Activated T-helper 17 cell treated with anti-CD3 and anti-CD28 coated beads, Interleukin-2, amount 50 U/mL, for 72 hours (primary cell): ENCODE results near the gene ZGRF1. TPM values are rescaled to one million over a fixed set of nuclear protein-coding genes. Genes with fewer than 3 reads are reported as not detected.
"Not testable (repeated sequence)": the region's sequence is repeated elsewhere in the genome, so short reads cannot be mapped to it uniquely, and the experiment has no call there.

Experiments used
- ATAC-seq: fragments of 150-1000 bp; cut with Tn5 transposase; replicated peaks from 2 replicates; pipeline ENCODE4 v1.10.0; 2021; ENCODE audit warnings: mild to moderate bottlenecking, moderate library complexity
- H3K27ac Mint-ChIP-seq: one replicate; pipeline ENCODE4 v1.8.0; 2022; ENCODE audit warnings: mixed read lengths
- H3K27me3 Mint-ChIP-seq: one replicate; pipeline ENCODE4 v1.8.0; 2022; ENCODE audit warnings: mixed read lengths
- H3K36me3 Mint-ChIP-seq: one replicate; pipeline ENCODE4 v1.8.0; 2022; ENCODE audit warnings: low read depth, mild to moderate bottlenecking, mixed read lengths
- H3K4me1 Mint-ChIP-seq: one replicate; pipeline ENCODE4 v1.8.0; 2022; ENCODE audit warnings: mixed read lengths
- H3K4me3 Mint-ChIP-seq: one replicate; pipeline ENCODE4 v1.8.0; 2022; ENCODE audit warnings: mild to moderate bottlenecking, mixed read lengths
- H3K9me3 Mint-ChIP-seq: one replicate; pipeline ENCODE4 v1.8.0; 2022; ENCODE audit warnings: mixed read lengths
- total RNA-seq, 2 donors: library from RNA; stranded (reverse); gene quantifications; one replicate each; pipeline ENCODE4 v1.2.3, GENCODE V29; 2022

Gene ZGRF1
- total RNA-seq, 2 donors from 2014 or later, result 40.4 to 41.9 TPM

DNA sequence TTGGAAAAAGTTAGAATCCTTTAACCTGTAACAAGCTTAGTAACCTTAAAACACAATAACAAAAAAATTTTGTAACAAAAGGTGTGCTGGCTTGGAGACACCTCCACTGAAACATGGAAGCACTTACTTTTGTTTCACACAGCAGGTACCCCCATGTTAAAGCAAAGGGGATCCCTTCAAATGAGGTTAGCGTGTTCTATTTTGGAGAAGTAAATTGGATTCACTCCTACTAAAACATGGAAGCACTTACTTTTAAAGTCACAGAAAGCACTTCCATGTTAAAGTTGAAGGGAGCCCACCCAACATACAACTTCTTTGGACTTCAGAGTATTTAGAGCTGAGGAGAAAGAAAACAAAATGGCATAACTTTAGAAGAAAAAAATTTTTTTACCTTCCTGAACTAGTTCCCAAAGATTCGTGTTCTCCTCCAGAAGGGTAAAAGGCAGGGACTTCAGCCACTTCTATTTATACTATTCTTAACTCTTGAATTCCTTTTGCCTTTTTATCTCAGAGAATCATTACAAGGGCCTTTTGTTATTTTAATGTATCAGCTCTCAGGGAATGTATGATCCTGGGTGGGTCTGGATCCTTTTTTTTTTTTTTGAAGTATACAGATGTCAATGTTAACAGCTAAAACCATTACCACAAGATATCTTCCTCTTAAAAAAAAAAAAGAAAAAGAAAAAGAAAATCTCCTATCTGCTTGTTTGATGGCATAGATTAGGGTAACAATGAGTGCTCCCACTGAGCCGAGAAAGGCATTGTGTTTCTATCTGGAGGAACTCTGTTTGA lies 11.8 kb upstream of the ZGRF1 start:
- Mint-ChIP-seq H3K4me3 (no peak overlapping the region), H3K27ac (no peak overlapping the region), H3K9me3 (no peaks in the 10 kb centered on the region), H3K27me3 (no peaks in the 10 kb centered on the region), H3K4me1 (no peaks in the 10 kb centered on the region), H3K36me3 (peaks cover 96% of the 10 kb centered on the region)
- ATAC-seq, result no peak

DNA sequence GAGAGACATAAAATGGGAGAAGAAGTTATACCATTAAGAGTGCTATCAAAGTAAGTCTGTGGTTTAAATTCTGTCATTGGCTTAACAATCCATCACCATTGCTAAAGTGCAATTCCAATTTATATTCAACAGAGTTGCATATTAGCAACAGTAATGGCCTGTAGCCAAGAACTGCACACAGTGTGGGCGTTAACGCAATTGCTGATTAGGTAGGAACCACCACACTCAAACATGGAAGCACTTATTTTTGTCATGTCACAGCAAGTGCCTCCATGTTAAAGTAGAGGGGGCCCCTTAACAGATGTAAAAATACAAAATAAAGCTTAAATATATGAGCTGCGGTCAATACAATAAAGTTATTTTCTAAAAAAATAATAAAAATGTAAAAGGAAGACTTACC lies 11.1 kb upstream of the ZGRF1 start:
- Mint-ChIP-seq H3K27me3 (no peaks in the 10 kb centered on the region), H3K9me3 (no peaks in the 10 kb centered on the region), H3K27ac (no peak overlapping the region), H3K36me3 (peaks cover 96% of the 10 kb centered on the region), H3K4me1 (peaks cover 4% of the 10 kb centered on the region), H3K4me3 (no peak overlapping the region)
- ATAC-seq, result no peak

- ATAC-seq, result no peak
- Mint-ChIP-seq H3K4me1 (peaks cover 7% of the 10 kb centered on the region), H3K4me3 (no peak overlapping the region), H3K27me3 (no peaks in the 10 kb centered on the region), H3K9me3 (no peaks in the 10 kb centered on the region), H3K36me3 (peaks cover 89% of the 10 kb centered on the region), H3K27ac (no peak overlapping the region)
Observed at GRCh38 chr4:112646632-112647537, 10.2 kb upstream of the ZGRF1 start.

GRCh38 chr4:112645541-112646329 lies 9.0 kb upstream of the ZGRF1 start:
- H3K9me3 Mint-ChIP-seq, result no peaks in the 10 kb centered on the region
- no peaks in the 10 kb centered on the region for H3K27me3 Mint-ChIP-seq
- H3K4me3 Mint-ChIP-seq, result no peak overlapping the region
- ATAC-seq, result no peak
- H3K27ac Mint-ChIP-seq, result no peak overlapping the region
- H3K4me1 Mint-ChIP-seq, result peaks cover 17% of the 10 kb centered on the region
- H3K36me3 Mint-ChIP-seq, result peaks cover 89% of the 10 kb centered on the region

DNA sequence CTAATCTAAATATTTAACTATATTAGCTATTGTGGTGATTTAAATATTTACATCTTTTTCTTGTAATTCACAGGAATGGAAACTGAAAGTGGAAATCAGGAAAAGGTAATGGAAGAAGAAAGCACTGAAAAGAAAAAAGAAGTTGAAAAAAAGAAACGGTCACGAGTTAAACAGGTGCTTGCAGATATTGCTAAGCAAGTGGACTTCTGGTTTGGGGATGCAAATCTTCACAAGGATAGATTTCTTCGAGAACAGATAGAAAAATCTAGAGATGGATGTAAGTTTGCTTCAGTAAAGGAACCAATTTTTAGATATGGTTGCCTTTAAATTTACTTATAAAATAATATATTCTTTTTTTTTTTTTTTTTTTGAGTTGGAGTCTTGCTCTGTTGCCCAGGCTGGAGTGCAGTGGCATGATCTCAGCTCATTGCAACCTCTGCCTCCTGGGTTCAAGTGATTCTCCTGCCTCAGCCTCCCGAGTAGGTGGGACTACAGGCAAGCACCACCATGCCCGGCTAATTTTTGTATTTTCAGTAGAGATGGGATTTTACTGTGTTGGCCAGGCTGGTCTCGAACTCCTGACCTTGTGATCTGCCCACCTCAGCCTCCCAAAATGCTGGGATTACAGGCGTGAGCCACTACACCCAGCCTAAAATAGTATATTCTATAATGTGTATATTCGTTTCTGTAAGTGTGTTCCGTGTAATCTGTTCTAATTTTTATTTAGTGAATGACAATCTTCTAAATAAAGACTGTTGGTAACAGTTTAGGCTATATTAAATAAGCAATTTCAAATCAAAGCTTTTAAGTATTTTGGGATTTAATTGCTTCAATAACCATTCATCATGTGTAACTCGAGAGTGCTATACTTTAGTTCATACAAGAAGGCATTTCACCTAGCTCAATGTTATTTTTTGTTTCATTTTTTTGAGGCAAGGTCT lies 8.2 kb upstream of the ZGRF1 start:
- peaks cover 21% of the 10 kb centered on the region for H3K4me1 Mint-ChIP-seq
- not testable (repeated sequence) for H3K27me3 Mint-ChIP-seq, ATAC-seq, H3K9me3 Mint-ChIP-seq, H3K27ac Mint-ChIP-seq, H3K4me3 Mint-ChIP-seq
- peaks cover 86% of the 10 kb centered on the region for H3K36me3 Mint-ChIP-seq

GRCh38 chr4:112642526-112642925 lies 5.8 kb upstream of the ZGRF1 start:
- ATAC-seq, result no peak
- Mint-ChIP-seq H3K4me3 (no peak overlapping the region), H3K27ac (no peak overlapping the region), H3K4me1 (peaks cover 24% of the 10 kb centered on the region), H3K36me3 (peaks cover 77% of the 10 kb centered on the region), H3K9me3 (no peaks in the 10 kb centered on the region), H3K27me3 (no peaks in the 10 kb centered on the region)

GRCh38 chr4:112637552-112637866 lies 800 bp upstream of the ZGRF1 start:
- Mint-ChIP-seq H3K27ac (no peak overlapping the region), H3K4me1 (peaks cover 20% of the 10 kb centered on the region), H3K9me3 (no peaks in the 10 kb centered on the region), H3K4me3 (no peak overlapping the region), H3K27me3 (no peaks in the 10 kb centered on the region), H3K36me3 (peaks cover 29% of the 10 kb centered on the region)
- ATAC-seq, result no peak

DNA sequence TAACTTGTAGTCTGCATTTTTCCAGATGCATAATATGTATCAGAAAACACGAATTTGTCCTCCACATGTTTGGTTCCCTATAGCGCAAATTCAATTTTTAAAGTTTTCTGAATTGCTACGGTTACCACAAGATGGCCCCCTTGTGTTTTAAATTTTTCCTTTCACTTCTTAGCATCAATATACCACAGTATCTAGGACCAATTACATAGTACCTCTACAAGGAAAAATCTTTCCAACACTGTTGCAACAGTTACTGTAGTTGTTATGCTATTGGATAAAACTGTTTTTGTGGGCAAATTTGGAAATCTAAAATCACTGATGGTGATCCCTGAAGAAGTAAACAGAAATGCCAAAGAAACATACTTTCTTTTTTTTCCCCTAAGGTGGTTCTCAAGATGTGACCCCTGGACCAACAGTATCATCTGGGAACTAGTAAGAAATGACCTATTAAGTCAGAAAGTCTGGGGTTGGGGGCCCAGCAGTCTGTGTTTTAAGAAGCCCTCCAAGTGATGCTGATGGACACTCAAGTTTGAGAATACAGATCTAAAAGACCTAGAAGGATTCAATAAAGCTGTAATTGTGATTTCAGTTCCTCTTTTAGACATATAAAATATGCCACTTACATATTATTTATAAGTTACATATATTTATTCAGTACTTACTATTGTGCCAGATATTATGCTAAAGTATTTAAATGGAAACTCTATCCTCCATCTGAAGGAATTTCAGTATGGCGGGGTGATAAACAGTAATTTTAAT lies 3.1 kb downstream of the ZGRF1 start:
- Mint-ChIP-seq H3K36me3 (peaks cover 33% of the 10 kb centered on the region), H3K27me3 (no peaks in the 10 kb centered on the region), H3K4me1 (peaks cover 4% of the 10 kb centered on the region), H3K27ac (no peak overlapping the region), H3K9me3 (no peaks in the 10 kb centered on the region), H3K4me3 (no peak overlapping the region)
- ATAC-seq, result no peak

DNA sequence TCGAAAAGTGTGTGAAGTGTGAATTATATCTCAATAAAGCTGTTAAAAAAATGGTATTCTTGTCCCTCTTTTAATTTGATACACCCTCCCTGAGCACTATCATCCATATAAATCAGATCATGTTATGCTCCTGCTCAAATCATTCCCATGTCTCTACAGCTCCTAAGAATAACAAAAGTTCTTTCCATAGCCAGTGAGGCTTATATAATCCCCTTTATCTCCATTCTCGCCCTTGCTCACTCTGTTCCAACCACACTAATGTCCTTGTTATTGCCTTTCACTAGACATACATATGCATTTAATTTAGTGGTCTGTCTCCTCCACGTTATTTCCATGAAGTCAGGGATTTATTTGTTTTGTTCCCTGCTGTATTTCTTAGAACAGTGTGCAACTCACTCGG lies 10.5 kb downstream of the ZGRF1 start:
- Mint-ChIP-seq H3K4me3 (no peak overlapping the region), H3K4me1 (no peaks in the 10 kb centered on the region), H3K27me3 (no peaks in the 10 kb centered on the region), H3K27ac (no peak overlapping the region), H3K36me3 (peaks cover 56% of the 10 kb centered on the region), H3K9me3 (no peaks in the 10 kb centered on the region)
- ATAC-seq, result no peak

- H3K27ac Mint-ChIP-seq, result no peak overlapping the region
- H3K36me3 Mint-ChIP-seq, result peaks cover 39% of the 10 kb centered on the region
- H3K27me3 Mint-ChIP-seq, result no peaks in the 10 kb centered on the region
- H3K4me3 Mint-ChIP-seq, result no peak overlapping the region
- ATAC-seq, result no peak
- no peaks in the 10 kb centered on the region for H3K9me3 Mint-ChIP-seq
- no peaks in the 10 kb centered on the region for H3K4me1 Mint-ChIP-seq
Observed at GRCh38 chr4:112616984-112617383, 19.7 kb downstream of the ZGRF1 start.

DNA sequence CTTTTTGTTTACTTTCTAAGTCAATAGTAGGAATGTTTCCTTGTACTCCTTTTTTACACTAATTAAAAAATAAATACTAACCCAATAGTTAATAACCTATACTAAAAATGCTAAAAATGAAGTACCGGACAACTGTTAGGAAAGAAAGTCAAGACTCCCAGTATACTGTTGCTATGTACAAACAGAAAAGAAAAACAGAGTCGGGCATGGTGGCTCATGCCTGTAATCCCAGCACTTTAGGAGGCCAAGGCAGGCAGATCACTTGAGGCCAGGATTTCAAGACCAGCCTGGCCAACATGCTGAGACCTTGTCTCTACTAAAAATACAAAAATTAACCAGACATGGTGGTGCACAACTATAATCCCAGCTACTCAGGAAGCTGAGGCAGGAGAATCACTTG lies 23.9 kb downstream of the ZGRF1 start:
- not testable (repeated sequence) for H3K4me3 Mint-ChIP-seq, H3K9me3 Mint-ChIP-seq, ATAC-seq, H3K4me1 Mint-ChIP-seq, H3K27me3 Mint-ChIP-seq, H3K27ac Mint-ChIP-seq
- H3K36me3 Mint-ChIP-seq, result peaks cover 24% of the 10 kb centered on the region

DNA sequence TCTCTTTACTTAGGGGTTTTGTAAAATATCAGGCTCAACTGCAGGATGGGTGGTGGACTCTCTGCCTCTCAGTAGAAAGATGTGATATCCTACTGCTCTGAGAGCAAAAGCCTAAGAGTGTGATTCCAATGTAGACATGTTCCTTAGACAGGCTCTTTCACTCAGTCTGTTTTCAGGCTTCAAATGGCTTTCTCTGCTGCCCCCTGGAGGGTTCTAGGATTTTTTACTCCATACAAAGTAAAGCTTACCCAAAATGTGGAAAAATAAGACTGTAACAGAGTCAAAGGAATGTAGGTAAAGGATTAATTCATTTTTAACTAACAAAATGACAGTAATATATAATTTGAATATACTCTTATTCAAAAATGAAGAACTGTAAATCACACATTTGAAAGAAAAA lies 32.1 kb downstream of the ZGRF1 start:
- H3K27ac Mint-ChIP-seq, result no peak overlapping the region

DNA sequence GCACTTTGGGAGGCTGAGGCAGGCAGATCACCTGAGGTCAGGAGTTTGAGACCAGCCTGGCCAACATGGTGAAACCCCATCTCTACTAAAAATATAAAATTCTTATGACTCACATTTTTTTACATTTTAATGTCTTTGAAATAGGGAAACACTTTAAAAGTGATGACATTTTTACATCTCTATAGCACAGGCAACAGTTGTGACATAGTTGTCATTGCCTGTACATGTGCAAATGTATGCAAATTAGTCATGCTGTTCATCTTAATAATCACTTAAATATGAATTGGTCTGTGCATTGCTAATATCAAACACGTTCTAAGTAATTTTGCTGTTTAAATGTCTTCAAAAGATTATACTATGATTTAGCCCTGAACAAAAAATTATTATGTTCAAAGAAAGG lies 41.7 kb downstream of the ZGRF1 start:
- Mint-ChIP-seq H3K27ac (no peak overlapping the region), H3K4me3 (no peak overlapping the region), H3K27me3 (no peaks in the 10 kb centered on the region), H3K4me1 (no peaks in the 10 kb centered on the region), H3K9me3 (no peaks in the 10 kb centered on the region), H3K36me3 (no peaks in the 10 kb centered on the region)
- ATAC-seq, result no peak

More for the DNA sequence above, 32.1 kb downstream of the ZGRF1 start:
- H3K4me3 Mint-ChIP-seq, result no peak overlapping the region
- H3K36me3 Mint-ChIP-seq, result peaks cover 25% of the 10 kb centered on the region
- no peaks in the 10 kb centered on the region for H3K27me3 Mint-ChIP-seq
- H3K9me3 Mint-ChIP-seq, result no peaks in the 10 kb centered on the region
- no peaks in the 10 kb centered on the region for H3K4me1 Mint-ChIP-seq
- ATAC-seq, result no peak
